Stimulated activated CD4-positive, alpha-beta T cell treated with anti-CD3 and anti-CD28 coated beads, Interleukin-12 subunit alpha, Interleukin-12 subunit beta, amount 100 ng/mL, for 24 hours (primary cell): Measurements from ENCODE around the gene DNAJC22.
"Not testable (repeated sequence)": the region's sequence is repeated elsewhere in the genome, so short reads cannot be mapped to it uniquely, and the experiment has no call there.

ENCODE experiments used
- DNase-seq, 2 experiments: peaks; one replicate each; pipeline ENCODE4 v3.0.0-alpha.2; 2020; ENCODE audit warnings: low read depth in 2 of 2

DNAJC22 gene

GRCh38 chr12:49370539-49370938, 23.9 kb downstream of the DNAJC22 start:
- no peak for DNase-seq

- DNase-seq, result no peak
These were observed 28.7 kb downstream of the DNAJC22 start for GRCh38 chr12:49375406-49375805.

- DNase-seq, result no peak
These were observed 30.7 kb downstream of the DNAJC22 start for GRCh38 chr12:49377386-49377785.

- DNase-seq, result not testable (repeated sequence)
These were observed 33.5 kb downstream of the DNAJC22 start for GRCh38 chr12:49380184-49380583.

- DNase-seq, result peak; percentile 28 to 52
These were observed 42.1 kb downstream of the DNAJC22 start for GRCh38 chr12:49388682-49389386.

- DNase-seq, result no peak
These were observed 42.7 kb downstream of the DNAJC22 start for GRCh38 chr12:49389387-49389703.

GRCh38 chr12:49397000-49397399, 50.3 kb downstream of the DNAJC22 start:
- DNase-seq, result no peak

GRCh38 chr12:49400304-49400703, 53.6 kb downstream of the DNAJC22 start:
- no peak for DNase-seq
